IMR-90 (cell line): ENCODE results near the gene EMSY.

Experiments used
- CTCF ChIP-seq: conservative IDR thresholded peaks from 2 replicates; pipeline ENCODE4 v1.5.1; 2012; ENCODE audit warnings: mild to moderate bottlenecking, low read depth, low read length, improper control_type of control experiment
- FOS ChIP-seq: fragments of 150-350 bp; IDR thresholded peaks from 2 replicates; pipeline ENCODE4 v1.6.1; 2016; ENCODE audit warnings: low read depth, low read length
- POLR2A ChIP-seq: IDR thresholded peaks from 2 replicates; pipeline ENCODE4 v1.6.1; 2012; ENCODE audit warnings: mild to moderate bottlenecking, low read depth, low read length
- RAD21 ChIP-seq: IDR thresholded peaks from 2 replicates; pipeline ENCODE4 v1.6.1; 2012; ENCODE audit warnings: low read length, improper control_type of control experiment
- RFX5 ChIP-seq: IDR thresholded peaks from 2 replicates; pipeline ENCODE4 v1.8.0; 2012; ENCODE audit warnings: low read depth, mild to moderate bottlenecking, low read length, moderate library complexity
- USF2 ChIP-seq: fragments of 150-350 bp; IDR thresholded peaks from 2 replicates; pipeline ENCODE4 v1.6.1; 2017; ENCODE audit warnings: mild to moderate bottlenecking, antibody characterized with exemption, low read length, low read depth

GRCh38 chr11:76600124-76600655, 155.4 kb downstream of the EMSY start:
- TF ChIP-seq POLR2A: no peak
- no peak for TF ChIP-seq CTCF
- TF ChIP-seq FOS: no peak
- no peak for TF ChIP-seq RFX5
- TF ChIP-seq RAD21: no peak
- no peak for TF ChIP-seq USF2
